Stimulated activated CD4-positive, alpha-beta T cell treated with anti-CD3 and anti-CD28 coated beads, TNF-alpha, amount 100 ng/mL, for 1 hour (primary cell): ENCODE results near the gene SPRY4.
"Not testable (repeated sequence)": the region's sequence is repeated elsewhere in the genome, so short reads cannot be mapped to it uniquely, and the experiment has no call there.

ENCODE experiments used
- DNase-seq, 3 donors: peaks; one replicate each; pipeline ENCODE4 v3.0.0-alpha.2; 2020; ENCODE audit warnings: low read depth in 3 of 3, low spot score in 1 of 3

SPRY4 gene

GRCh38 chr5:142295084-142295758 is 29.6 kb downstream of the SPRY4 start:
- DNase-seq = no peak

- DNase-seq = no peak
Observed at GRCh38 chr5:142293486-142293885, 31.3 kb downstream of the SPRY4 start.

GRCh38 chr5:142292808-142293207 is 32.0 kb downstream of the SPRY4 start:
- DNase-seq = no peak

- no peak for DNase-seq
Observed at GRCh38 chr5:142292249-142292648, 32.6 kb downstream of the SPRY4 start.

- DNase-seq = no peak
Observed at GRCh38 chr5:142290577-142291299, 34.1 kb downstream of the SPRY4 start.

GRCh38 chr5:142289708-142290576 is 34.9 kb downstream of the SPRY4 start:
- no peak for DNase-seq

- DNase-seq = no peak
Observed at GRCh38 chr5:142287973-142288313, 36.9 kb downstream of the SPRY4 start.

GRCh38 chr5:142287096-142287972 is 37.5 kb downstream of the SPRY4 start:
- no peak for DNase-seq

GRCh38 chr5:142286111-142286510 is 38.7 kb downstream of the SPRY4 start:
- DNase-seq = no peak

GRCh38 chr5:142283304-142283703 is 41.5 kb downstream of the SPRY4 start:
- DNase-seq = no peak

- no peak for DNase-seq
Observed at GRCh38 chr5:142281966-142282365, 42.9 kb downstream of the SPRY4 start.

GRCh38 chr5:142281008-142281367 is 43.8 kb downstream of the SPRY4 start:
- DNase-seq = no peak

GRCh38 chr5:142280066-142281007 is 44.5 kb downstream of the SPRY4 start:
- DNase-seq = no peak

- DNase-seq = no peak
Observed at GRCh38 chr5:142278627-142279026, 46.2 kb downstream of the SPRY4 start.

GRCh38 chr5:142277796-142278195 is 47.0 kb downstream of the SPRY4 start:
- no peak for DNase-seq

- no peak for DNase-seq
Observed at GRCh38 chr5:142276517-142276916, 48.3 kb downstream of the SPRY4 start.

GRCh38 chr5:142275496-142275895 is 49.3 kb downstream of the SPRY4 start:
- no peak for DNase-seq

GRCh38 chr5:142272596-142272995 is 52.2 kb downstream of the SPRY4 start:
- DNase-seq = not testable (repeated sequence)

GRCh38 chr5:142264084-142264483 is 60.7 kb downstream of the SPRY4 start:
- not testable (repeated sequence) for DNase-seq

- no peak for DNase-seq
Observed at GRCh38 chr5:142263346-142263745, 61.5 kb downstream of the SPRY4 start.
